K562 (cell line): ENCODE results near the gene C1orf56. TPM values are rescaled to one million over a fixed set of nuclear protein-coding genes. Genes with fewer than 3 reads are reported as not detected.
A peak's percentile ranks its signal among the peaks of the same experiment; 100 is the strongest.

Experiments used
- ASH1L ChIP-seq: fragments of 450-650 bp; IDR thresholded peaks from 2 replicates; pipeline ENCODE4 v1.6.1; 2018; ENCODE audit warnings: borderline replicate concordance, mild to moderate bottlenecking, low read depth; ENCODE audit not compliant: partially characterized antibody
- CC2D1A ChIP-seq: fragments of 450-650 bp; IDR thresholded peaks from 2 replicates; pipeline ENCODE4 v1.6.1; 2017; ENCODE audit warnings: mild to moderate bottlenecking
- CHCHD3 ChIP-seq: fragments of 250-450 bp; sonication (Bioruptor Pico); IDR thresholded peaks from 2 replicates; pipeline ENCODE4 v2.1.2; 2022; ENCODE audit warnings: mild to moderate bottlenecking
- FOXK2 ChIP-seq, 2 experiments: fragments of 450-650 bp; IDR thresholded peaks in 1 of 2; conservative IDR thresholded peaks in 1 of 2; 2 replicates each; pipeline ENCODE4 v1.6.1; 2016; ENCODE audit warnings: low read depth in 2 of 2, mild to moderate bottlenecking in 1 of 2
- IFI16 ChIP-seq: fragments of 250-450 bp; sonication (Bioruptor Pico); IDR thresholded peaks from 2 replicates; pipeline ENCODE4 v2.1.2; 2022; ENCODE audit warnings: mild to moderate bottlenecking, inconsistent platforms
- POU5F1 ChIP-seq: fragments of 150-350 bp; IDR thresholded peaks from 2 replicates; pipeline ENCODE4 v1.6.1; 2014; ENCODE audit warnings: borderline replicate concordance, low read length, low read depth, mild to moderate bottlenecking; ENCODE audit not compliant: partially characterized antibody
- RAD21 ChIP-seq, 2 experiments: fragments of 250-450 bp in 1 of 2; fragments of 450-650 bp in 1 of 2; sonication (Bioruptor Pico) in 1 of 2; formaldehyde crosslinking in 1 of 2; IDR thresholded peaks in 1 of 2; conservative IDR thresholded peaks in 1 of 2; 2 replicates each; pipeline versions ENCODE4 v1.4.0 to v1.8.0; 2020 to 2022; ENCODE audit warnings: mild to moderate bottlenecking in 2 of 2, moderate library complexity in 1 of 2
- SLC30A9 ChIP-seq: fragments of 250-450 bp; sonication (Bioruptor Pico); IDR thresholded peaks from 2 replicates; pipeline ENCODE4 v1.8.0; 2022; ENCODE audit warnings: mild to moderate bottlenecking, moderate library complexity
- SP1 ChIP-seq: sonication (generic); formaldehyde crosslinking; IDR thresholded peaks from 2 replicates; pipeline ENCODE4 v1.8.1; 2022; ENCODE audit warnings: mild to moderate bottlenecking, missing genetic modification reagents
- TSC22D4 ChIP-seq: fragments of 450-650 bp; IDR thresholded peaks from 2 replicates; pipeline ENCODE4 v1.6.1; 2016; ENCODE audit warnings: missing genetic modification characterization, missing biosample characterization, control low read depth
- ZC3H8 ChIP-seq: fragments of 450-650 bp; IDR thresholded peaks from 2 replicates; pipeline ENCODE4 v1.6.1; 2017
- ZEB2 ChIP-seq: fragments of 450-650 bp; IDR thresholded peaks from 2 replicates; pipeline ENCODE4 v1.6.1; 2016
- ZFPM2 ChIP-seq: fragments of 250-450 bp; sonication (Bioruptor Pico); IDR thresholded peaks from 2 replicates; pipeline ENCODE4 v1.5.1; 2022; ENCODE audit warnings: mild to moderate bottlenecking
- ZNF76 ChIP-seq: fragments of 250-450 bp; sonication (Bioruptor Pico); IDR thresholded peaks from 2 replicates; pipeline ENCODE4 v1.4.0; 2020; ENCODE audit warnings: mild to moderate bottlenecking, moderate library complexity, borderline replicate concordance
- ZNF764 ChIP-seq: fragments of 250-450 bp; sonication (Bioruptor Pico); IDR thresholded peaks from 2 replicates; pipeline ENCODE4 v1.4.0; 2020; ENCODE audit warnings: low read depth, mild to moderate bottlenecking, moderate library complexity
- polyA plus RNA-seq, 8 experiments: library from polyadenylated mRNA; depleted of rRNA in 4 of 8; stranded (reverse) in 5 of 8; unstranded in 3 of 8; fragments of >200 nt; fragmentation: Nextera tagmentation in 2 of 8; fragmentation: Illumina TruSeq in 1 of 8; extraction: Ambion mirVana in 2 of 8; extraction: Trizol in 1 of 8; gene quantifications; 2 replicates each; pipeline versions ENCODE4 v1.2.1 to v1.2.3, GENCODE V29; 2011 to 2014; ENCODE audit warnings: inconsistent platforms in 1 of 8, missing spikeins in 1 of 8
- total RNA-seq, 7 experiments: library from RNA; depleted of rRNA in 6 of 7; stranded (reverse); fragments of >200 nt in 6 of 7; fragmentation: Illumina TruSeq in 2 of 7; extraction: Trizol in 2 of 7; gene quantifications; 2 replicates each; pipeline versions ENCODE4 v1.2.1 to v1.2.3, GENCODE V29; 2011 to 2021; ENCODE audit warnings: low replicate concordance in 1 of 7
- TF ChIP-seq, protein P1 (sequence below): fragments of 250-450 bp; sonication (Bioruptor Pico); IDR thresholded peaks from 2 replicates; pipeline ENCODE4 v1.5.0; 2021; ENCODE audit warnings: mild to moderate bottlenecking, borderline replicate concordance
- TF ChIP-seq, protein P2 (sequence below): IDR thresholded peaks from 2 replicates; pipeline ENCODE4 v1.6.1; 2011; ENCODE audit not compliant: insufficient read length; ENCODE audit errors: extremely low read depth
- TF ChIP-seq, protein P3 (sequence below): fragments of 250-450 bp; sonication (Bioruptor Pico); IDR thresholded peaks from 2 replicates; pipeline ENCODE4 v1.4.0; 2020; ENCODE audit warnings: mild to moderate bottlenecking, moderate library complexity, borderline replicate concordance
- TF ChIP-seq, protein P4 (sequence below): sonication (generic); formaldehyde crosslinking; IDR thresholded peaks from 2 replicates; pipeline ENCODE4 v1.8.1; 2023; ENCODE audit warnings: mild to moderate bottlenecking, missing genetic modification reagents
- TF ChIP-seq, protein P5 (sequence below): fragments of 200-800 bp; sonication (Bioruptor generic); IDR thresholded peaks from 2 replicates; pipeline ENCODE4 v1.6.1; 2017; ENCODE audit warnings: missing genetic modification characterization, missing compliant biosample characterization

The C1orf56 gene
- total and polyA plus RNA-seq, 9 of the 15 experiments (the other 6 are each of a cell fraction or from before 2014, with no cell fraction given), result 0.18 to 15.7 (median 1.1) TPM

DNA sequence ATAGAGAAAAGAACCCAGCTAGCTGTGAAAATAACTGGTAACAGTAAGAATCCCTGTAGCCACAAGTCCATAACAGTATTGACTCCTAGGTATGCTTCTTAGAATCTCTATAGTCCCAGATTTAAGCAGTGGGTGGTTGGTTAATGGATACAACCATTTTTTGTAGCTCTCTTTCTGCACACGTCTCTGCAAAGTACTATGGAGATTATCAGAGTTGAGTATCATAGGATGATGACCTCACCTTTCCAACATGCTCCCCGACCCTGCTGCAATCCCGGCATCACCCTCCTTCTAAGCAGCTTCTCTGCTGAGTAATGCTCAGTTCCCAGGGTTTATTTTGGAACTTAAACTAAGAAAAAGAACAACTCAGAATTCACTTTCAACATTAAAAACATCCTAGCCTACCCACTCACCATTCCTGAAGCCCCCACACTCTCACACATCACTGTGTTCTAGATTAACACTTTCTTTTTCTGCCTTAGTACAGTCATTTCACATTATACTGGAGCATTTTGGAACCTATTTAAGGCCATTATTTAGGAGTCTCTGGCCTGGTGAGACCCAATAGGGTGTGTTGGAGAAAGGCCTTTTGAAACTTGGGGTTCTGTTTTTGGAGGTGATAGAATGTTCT is 15.3 kb downstream of the C1orf56 start (continued):
- TF ChIP-seq, protein P1, sequence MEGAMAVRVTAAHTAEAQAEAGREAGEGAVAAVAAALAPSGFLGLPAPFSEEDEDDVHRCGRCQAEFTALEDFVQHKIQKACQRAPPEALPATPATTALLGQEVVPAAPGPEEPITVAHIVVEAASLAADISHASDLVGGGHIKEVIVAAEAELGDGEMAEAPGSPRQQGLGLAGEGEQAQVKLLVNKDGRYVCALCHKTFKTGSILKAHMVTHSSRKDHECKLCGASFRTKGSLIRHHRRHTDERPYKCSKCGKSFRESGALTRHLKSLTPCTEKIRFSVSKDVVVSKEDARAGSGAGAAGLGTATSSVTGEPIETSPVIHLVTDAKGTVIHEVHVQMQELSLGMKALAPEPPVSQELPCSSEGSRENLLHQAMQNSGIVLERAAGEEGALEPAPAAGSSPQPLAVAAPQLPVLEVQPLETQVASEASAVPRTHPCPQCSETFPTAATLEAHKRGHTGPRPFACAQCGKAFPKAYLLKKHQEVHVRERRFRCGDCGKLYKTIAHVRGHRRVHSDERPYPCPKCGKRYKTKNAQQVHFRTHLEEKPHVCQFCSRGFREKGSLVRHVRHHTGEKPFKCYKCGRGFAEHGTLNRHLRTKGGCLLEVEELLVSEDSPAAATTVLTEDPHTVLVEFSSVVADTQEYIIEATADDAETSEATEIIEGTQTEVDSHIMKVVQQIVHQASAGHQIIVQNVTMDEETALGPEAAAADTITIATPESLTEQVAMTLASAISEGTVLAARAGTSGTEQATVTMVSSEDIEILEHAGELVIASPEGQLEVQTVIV (CRISPR knock-in tag), result no peak
- TF ChIP-seq, protein P2, sequence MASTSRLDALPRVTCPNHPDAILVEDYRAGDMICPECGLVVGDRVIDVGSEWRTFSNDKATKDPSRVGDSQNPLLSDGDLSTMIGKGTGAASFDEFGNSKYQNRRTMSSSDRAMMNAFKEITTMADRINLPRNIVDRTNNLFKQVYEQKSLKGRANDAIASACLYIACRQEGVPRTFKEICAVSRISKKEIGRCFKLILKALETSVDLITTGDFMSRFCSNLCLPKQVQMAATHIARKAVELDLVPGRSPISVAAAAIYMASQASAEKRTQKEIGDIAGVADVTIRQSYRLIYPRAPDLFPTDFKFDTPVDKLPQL, result no peak
- TF ChIP-seq ZFPM2 (no peak), FOXK2 (conservative IDR thresholded peaks at IDR 0.05 in 1 of 2, IDR thresholded peaks at IDR 0.05 in 1 of 2; ENCODE audit: low read depth in 2 of 2) (no peak), RAD21 (CRISPR knock-in tag; conservative IDR thresholded peaks at IDR 0.05 in 1 of 2, IDR thresholded peaks at IDR 0.05 in 1 of 2) (no peak), ZNF76 (CRISPR knock-in tag) (no peak), ASH1L (no peak), CHCHD3 (no peak), SLC30A9 (no peak), ZC3H8 (no peak), TSC22D4 (tag) (no peak), ZNF764 (CRISPR knock-in tag) (no peak), POU5F1 (no peak), ZEB2 (peak; percentile 65), SP1 (CRISPR knock-in tag) (peak; percentile 29; the same call in 1 of the 2 replicates), IFI16 (CRISPR knock-in tag) (no peak), CC2D1A (no peak)
- TF ChIP-seq, protein P3, sequence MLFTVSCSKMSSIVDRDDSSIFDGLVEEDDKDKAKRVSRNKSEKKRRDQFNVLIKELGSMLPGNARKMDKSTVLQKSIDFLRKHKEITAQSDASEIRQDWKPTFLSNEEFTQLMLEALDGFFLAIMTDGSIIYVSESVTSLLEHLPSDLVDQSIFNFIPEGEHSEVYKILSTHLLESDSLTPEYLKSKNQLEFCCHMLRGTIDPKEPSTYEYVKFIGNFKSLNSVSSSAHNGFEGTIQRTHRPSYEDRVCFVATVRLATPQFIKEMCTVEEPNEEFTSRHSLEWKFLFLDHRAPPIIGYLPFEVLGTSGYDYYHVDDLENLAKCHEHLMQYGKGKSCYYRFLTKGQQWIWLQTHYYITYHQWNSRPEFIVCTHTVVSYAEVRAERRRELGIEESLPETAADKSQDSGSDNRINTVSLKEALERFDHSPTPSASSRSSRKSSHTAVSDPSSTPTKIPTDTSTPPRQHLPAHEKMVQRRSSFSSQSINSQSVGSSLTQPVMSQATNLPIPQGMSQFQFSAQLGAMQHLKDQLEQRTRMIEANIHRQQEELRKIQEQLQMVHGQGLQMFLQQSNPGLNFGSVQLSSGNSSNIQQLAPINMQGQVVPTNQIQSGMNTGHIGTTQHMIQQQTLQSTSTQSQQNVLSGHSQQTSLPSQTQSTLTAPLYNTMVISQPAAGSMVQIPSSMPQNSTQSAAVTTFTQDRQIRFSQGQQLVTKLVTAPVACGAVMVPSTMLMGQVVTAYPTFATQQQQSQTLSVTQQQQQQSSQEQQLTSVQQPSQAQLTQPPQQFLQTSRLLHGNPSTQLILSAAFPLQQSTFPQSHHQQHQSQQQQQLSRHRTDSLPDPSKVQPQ, result no peak
- TF ChIP-seq, protein P4, sequence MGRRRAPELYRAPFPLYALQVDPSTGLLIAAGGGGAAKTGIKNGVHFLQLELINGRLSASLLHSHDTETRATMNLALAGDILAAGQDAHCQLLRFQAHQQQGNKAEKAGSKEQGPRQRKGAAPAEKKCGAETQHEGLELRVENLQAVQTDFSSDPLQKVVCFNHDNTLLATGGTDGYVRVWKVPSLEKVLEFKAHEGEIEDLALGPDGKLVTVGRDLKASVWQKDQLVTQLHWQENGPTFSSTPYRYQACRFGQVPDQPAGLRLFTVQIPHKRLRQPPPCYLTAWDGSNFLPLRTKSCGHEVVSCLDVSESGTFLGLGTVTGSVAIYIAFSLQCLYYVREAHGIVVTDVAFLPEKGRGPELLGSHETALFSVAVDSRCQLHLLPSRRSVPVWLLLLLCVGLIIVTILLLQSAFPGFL (CRISPR knock-in tag), result no peak
- TF ChIP-seq, protein P5, sequence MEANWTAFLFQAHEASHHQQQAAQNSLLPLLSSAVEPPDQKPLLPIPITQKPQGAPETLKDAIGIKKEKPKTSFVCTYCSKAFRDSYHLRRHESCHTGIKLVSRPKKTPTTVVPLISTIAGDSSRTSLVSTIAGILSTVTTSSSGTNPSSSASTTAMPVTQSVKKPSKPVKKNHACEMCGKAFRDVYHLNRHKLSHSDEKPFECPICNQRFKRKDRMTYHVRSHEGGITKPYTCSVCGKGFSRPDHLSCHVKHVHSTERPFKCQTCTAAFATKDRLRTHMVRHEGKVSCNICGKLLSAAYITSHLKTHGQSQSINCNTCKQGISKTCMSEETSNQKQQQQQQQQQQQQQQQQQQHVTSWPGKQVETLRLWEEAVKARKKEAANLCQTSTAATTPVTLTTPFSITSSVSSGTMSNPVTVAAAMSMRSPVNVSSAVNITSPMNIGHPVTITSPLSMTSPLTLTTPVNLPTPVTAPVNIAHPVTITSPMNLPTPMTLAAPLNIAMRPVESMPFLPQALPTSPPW (CRISPR knock-in tag), result peak; percentile 31; the same call in 1 of the 2 replicates
